Kidney epithelial cell (primary cell): Measurements from ENCODE around the gene RNF220. TPM values are rescaled to one million over a fixed set of nuclear protein-coding genes. Genes with fewer than 3 reads are reported as not detected.

Source experiments
- DNase-seq: peaks from one replicate; pipeline ENCODE4 v3.0.0-alpha.2; 2010; ENCODE audit warnings: low read depth
- H3K27me3 ChIP-seq: 2 replicates; pipeline ENCODE4 v1.6.0; 2011; ENCODE audit warnings: low read length; ENCODE audit not compliant: control insufficient read depth, insufficient read depth
- H3K36me3 ChIP-seq: 2 replicates; pipeline ENCODE4 v1.5.1; 2011; ENCODE audit warnings: low read length; ENCODE audit not compliant: control insufficient read depth, insufficient read depth
- H3K4me3 ChIP-seq: 2 replicates; pipeline ENCODE4 v1.5.1; 2011; ENCODE audit warnings: low read depth, mild to moderate bottlenecking, control low read depth, low read length
- total RNA-seq: library from RNA; depleted of rRNA; stranded (reverse); fragments of >200 nt; gene quantifications from 2 replicates; pipeline ENCODE4 v1.2.3, GENCODE V29; 2015
- TF ChIP-seq, protein P1 (sequence below): IDR thresholded peaks from 2 replicates; pipeline ENCODE4 v1.5.1; 2011; ENCODE audit warnings: mild to moderate bottlenecking, moderate library complexity, low read length, control low read depth, inconsistent platforms; ENCODE audit not compliant: insufficient read depth, poor library complexity, severe bottlenecking

Gene RNF220
- total RNA-seq, 1 donor from 2014 or later = 127 TPM

DNA sequence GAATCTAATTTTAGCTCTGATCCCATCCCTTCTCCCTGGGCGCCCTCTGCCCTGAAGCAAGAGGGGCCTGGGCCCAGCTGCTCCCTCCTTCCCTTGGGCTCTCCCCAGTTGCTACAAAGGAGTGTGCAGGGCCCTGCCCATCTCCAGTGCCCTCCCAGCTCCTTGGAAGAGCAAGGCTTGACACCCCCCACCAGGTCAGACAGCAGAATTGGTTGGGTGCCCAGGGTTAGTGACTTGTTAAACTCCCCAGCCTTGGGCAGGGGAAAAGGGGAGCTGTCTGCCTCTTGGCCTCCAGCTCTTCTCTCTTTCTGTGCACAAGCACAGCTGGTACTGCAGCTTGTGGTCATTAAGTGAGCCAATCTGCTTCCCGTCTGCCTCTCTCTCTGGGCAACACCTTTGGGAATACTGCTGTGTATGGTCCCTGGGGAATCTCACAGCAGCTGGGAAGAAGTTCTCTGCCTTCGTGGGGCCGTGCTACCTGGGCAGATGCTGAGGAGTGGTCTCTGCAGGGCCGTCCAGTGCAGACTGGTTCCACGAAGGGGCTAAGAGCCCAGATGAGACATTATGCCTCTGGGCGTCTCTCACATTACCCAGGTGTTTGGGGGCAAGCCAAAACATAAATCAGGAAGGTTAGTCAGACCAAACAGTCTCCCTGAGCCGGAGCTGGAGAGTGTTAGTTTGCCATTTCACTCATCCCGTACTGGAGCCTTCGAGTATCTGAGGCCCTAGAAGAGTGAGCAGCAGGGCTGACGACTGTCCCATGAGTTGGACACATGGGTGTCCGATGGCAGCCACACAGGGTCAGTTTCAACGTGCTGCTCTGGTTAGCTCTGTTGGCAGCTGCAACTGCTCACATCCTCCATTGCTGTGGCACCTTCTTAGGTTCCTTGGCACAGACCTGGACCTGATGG, 231.9 kb downstream of the RNF220 start:
- TF ChIP-seq, protein P1, sequence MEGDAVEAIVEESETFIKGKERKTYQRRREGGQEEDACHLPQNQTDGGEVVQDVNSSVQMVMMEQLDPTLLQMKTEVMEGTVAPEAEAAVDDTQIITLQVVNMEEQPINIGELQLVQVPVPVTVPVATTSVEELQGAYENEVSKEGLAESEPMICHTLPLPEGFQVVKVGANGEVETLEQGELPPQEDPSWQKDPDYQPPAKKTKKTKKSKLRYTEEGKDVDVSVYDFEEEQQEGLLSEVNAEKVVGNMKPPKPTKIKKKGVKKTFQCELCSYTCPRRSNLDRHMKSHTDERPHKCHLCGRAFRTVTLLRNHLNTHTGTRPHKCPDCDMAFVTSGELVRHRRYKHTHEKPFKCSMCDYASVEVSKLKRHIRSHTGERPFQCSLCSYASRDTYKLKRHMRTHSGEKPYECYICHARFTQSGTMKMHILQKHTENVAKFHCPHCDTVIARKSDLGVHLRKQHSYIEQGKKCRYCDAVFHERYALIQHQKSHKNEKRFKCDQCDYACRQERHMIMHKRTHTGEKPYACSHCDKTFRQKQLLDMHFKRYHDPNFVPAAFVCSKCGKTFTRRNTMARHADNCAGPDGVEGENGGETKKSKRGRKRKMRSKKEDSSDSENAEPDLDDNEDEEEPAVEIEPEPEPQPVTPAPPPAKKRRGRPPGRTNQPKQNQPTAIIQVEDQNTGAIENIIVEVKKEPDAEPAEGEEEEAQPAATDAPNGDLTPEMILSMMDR = no peak
- Histone ChIP-seq H3K4me3 (no peak overlapping the region), H3K27me3 (no peaks in the 10 kb centered on the region), H3K36me3 (peaks cover 1% of the 10 kb centered on the region)
- DNase-seq = no peak

DNA sequence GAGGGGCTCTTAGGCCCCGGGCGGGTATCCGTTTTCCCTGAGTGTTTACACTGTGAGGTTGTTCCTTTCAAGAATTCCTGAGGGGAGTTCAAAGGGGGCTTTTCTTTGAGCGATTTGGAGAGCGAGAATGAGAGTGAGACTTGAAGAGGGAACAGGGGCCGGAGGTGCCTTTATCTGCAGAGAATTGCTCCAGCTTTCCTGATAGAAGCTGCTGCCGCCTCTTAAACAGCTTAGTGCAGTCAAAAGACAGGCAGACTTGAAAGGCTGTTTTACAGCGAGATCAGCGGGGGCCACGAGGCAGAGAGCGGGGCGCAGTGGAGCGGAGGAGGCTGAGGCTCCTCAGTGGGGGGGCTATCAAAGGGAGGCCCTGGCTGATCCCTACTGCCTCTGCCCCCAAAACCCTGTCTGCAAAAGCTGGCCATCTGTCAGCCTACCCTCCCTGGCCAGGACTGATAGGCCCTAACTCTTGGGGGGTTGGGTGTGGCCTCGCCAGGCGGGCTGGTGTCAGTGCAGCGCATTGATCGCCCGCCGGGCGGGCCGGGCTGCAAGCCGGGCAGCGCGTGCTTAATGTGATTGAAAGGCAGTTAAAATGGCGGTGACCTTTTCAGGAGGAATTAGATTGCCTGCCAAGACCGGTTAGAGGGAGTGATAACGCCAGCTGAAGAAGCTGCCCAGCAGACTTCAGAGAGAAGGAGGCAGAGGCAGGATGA, 232.8 kb downstream of the RNF220 start:
- Histone ChIP-seq H3K4me3 (no peak overlapping the region), H3K36me3 (peaks cover 1% of the 10 kb centered on the region), H3K27me3 (no peaks in the 10 kb centered on the region)
- DNase-seq = no peak
- TF ChIP-seq, protein P1 = no peak

DNA sequence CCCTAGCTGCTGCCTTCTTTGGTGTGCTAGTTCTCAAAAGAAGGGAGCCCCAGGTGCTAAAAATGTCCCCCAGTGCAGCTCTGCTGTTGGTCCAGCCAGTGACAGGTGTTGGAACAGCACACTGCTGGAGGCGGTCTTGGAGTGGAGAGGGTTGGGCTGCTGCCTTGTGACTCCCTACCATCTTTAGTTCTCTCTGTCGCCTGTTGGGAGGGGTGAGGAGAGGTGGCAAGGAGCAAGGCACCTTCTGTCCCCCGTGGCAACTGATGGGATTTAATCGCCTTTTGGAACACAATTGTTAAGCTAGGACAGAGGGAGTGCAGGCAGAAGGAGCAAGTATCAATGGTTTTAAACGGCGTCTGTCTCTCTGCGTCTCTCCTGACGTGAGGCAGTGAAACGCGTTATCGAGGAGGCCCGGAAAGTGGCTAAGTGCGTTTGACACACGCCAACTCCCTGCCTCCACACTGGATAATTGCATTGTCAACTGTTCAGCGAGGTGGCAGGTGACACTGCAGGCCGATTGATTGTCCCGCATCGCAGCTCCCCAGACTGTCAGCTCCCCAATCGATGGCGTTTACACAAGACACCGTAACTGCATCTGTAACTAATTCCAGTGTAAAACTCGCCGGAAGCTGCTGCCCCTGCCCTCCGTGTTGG, 235.3 kb downstream of the RNF220 start:
- TF ChIP-seq, protein P1 = no peak
- H3K36me3 ChIP-seq = no peaks in the 10 kb centered on the region
- DNase-seq = no peak
- H3K4me3 ChIP-seq = no peak overlapping the region
- no peaks in the 10 kb centered on the region for H3K27me3 ChIP-seq

DNA sequence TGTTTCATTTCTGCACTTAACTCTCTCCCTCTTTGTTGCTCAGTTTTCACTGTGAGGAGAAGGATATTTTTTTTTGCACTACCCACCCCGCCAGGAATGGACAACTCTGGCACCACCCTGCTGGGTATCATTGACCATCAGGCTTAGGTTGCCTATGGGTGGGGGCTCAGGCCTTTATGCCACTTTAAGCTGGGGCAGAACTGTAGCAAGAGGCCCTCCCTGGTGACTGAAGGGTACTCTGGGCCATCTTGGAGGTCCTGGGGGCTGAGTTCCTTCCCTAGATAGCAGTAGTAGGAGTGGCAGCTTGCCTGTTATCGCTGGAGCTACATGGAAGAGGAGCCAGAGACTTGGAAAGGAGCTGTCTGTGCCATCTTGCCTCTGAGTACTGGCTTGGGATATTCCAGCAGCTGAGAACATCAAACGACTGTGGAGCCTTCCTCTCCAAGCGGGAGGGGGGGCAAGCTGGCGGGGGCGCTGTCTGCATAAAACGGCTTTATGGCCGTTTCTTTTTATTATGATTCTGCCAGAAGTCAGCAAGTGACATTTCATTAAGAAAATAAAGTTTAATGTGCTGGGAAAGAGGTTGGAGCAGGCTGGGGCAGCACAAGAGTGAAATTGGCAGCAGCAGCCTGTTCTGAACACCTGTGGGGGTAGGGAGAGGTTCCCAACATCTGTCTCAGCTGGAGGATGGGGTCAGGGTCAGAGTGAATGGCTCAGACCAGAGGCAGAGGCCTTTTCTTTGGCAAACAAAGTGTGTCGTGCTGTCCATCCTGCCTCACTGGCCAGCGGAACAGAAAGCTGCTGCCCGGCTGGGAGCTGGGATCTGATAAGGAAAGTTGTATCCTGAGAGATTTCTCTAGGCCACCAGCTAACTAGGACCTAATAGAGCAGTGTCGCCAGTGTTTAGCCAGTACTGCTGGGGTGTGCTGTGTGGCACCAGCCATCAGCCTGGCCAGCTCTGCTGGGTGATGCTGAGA, 236.4 kb downstream of the RNF220 start:
- H3K4me3 ChIP-seq = no peak overlapping the region
- no peaks in the 10 kb centered on the region for H3K36me3 ChIP-seq
- TF ChIP-seq, protein P1 = no peak
- no peak for DNase-seq
- H3K27me3 ChIP-seq = no peaks in the 10 kb centered on the region

DNA sequence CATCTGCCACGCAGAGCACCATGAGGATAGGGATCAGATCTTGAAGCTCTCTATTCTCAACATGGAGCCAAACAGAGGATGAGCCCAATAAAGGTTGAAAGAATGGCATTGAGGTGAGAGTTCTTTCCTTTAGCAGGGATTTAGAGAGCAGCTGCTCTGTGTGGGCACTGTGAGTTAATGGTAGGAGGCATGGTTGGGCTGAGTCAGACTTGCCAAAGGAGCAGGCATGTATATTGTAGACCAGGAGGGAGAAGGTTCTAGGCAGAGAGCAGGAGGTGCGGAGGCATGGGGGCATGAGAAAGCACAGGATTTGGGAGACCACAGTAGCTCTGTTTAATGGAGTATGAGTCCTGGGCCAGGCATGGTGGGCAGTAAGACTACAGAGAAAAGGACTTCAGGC, 237.2 kb downstream of the RNF220 start:
- no peak for DNase-seq
- no peak overlapping the region for H3K4me3 ChIP-seq
- no peaks in the 10 kb centered on the region for H3K27me3 ChIP-seq
- TF ChIP-seq, protein P1 = no peak
- H3K36me3 ChIP-seq = no peaks in the 10 kb centered on the region
